HEK293 (cell line): ENCODE data around the gene APOBEC3H.

ENCODE experiments used
- CTCF ChIA-PET: fragments of 350-600 bp; formaldehyde crosslinking; extraction: SDS; loops from one replicate; lab custom pipeline; 2021; ENCODE audit warnings: antibody characterized with exemption; lab: Yijun Ruan, JAX
- POLR2A ChIA-PET: fragments of 300-600 bp; formaldehyde crosslinking; extraction: SDS; loops from one replicate; lab custom pipeline; 2020; ENCODE audit warnings: antibody characterized with exemption, inconsistent platforms; lab: Yijun Ruan, JAX
- H3K27ac ChIP-seq: fragments of 200-500 bp; sonication (Bioruptor generic); 2 replicates; pipeline ENCODE4 v1.5.1; 2014; ENCODE audit warnings: low read depth, low read length, control low read depth, inconsistent platforms; ENCODE audit errors: extremely low read depth
- H3K36me3 ChIP-seq, 2 experiments: fragments of 200-500 bp in 1 of 2; sonication (Bioruptor generic) in 1 of 2; 1 replicate in 1 of 2; 2 replicates in 1 of 2; pipeline ENCODE4 v1.5.1; 2014 to 2017; ENCODE audit warnings: inconsistent platforms in 2 of 2, low read length in 2 of 2; ENCODE audit not compliant: control insufficient read depth in 2 of 2, insufficient read depth in 1 of 2
- H3K4me1 ChIP-seq: fragments of 200-500 bp; sonication (Bioruptor generic); 2 replicates; pipeline ENCODE4 v1.5.1; 2014; ENCODE audit warnings: mild to moderate bottlenecking, low read length, inconsistent platforms; ENCODE audit not compliant: control insufficient read depth, insufficient read depth
- H3K4me3 ChIP-seq: 2 replicates; pipeline ENCODE4 v1.5.1; 2011; ENCODE audit warnings: low read depth, mild to moderate bottlenecking, control low read depth, low read length, moderate library complexity
- H3K9me3 ChIP-seq: fragments of 200-500 bp; sonication (Bioruptor generic); 2 replicates; pipeline ENCODE4 v1.5.1; 2014; ENCODE audit warnings: low read depth, low read length, inconsistent platforms; ENCODE audit not compliant: control insufficient read depth, insufficient read depth
- KLF16 ChIP-seq: fragments of 450-650 bp; formaldehyde crosslinking; IDR thresholded peaks from 2 replicates; pipeline ENCODE4 v1.5.1; 2017; ENCODE audit warnings: missing biosample characterization, missing genetic modification characterization
- TRIM28 ChIP-seq: IDR thresholded peaks from 2 replicates; pipeline ENCODE4 v1.6.1; 2011; ENCODE audit warnings: low read length, control low read depth, borderline replicate concordance
- ZBTB48 ChIP-seq: fragments of 450-650 bp; formaldehyde crosslinking; IDR thresholded peaks from 2 replicates; pipeline ENCODE4 v1.5.1; 2016; ENCODE audit warnings: missing biosample characterization, missing genetic modification characterization
- ZNF184 ChIP-seq: fragments of 450-650 bp; IDR thresholded peaks from 2 replicates; pipeline ENCODE4 v1.5.1; 2018; ENCODE audit warnings: missing biosample characterization, mild to moderate bottlenecking, missing genetic modification characterization
- ZNF335 ChIP-seq: fragments of 450-650 bp; formaldehyde crosslinking; conservative IDR thresholded peaks from 2 replicates; pipeline ENCODE4 v1.5.1; 2016; ENCODE audit warnings: missing biosample characterization, missing genetic modification characterization
- ZNF529 ChIP-seq: fragments of 450-650 bp; formaldehyde crosslinking; IDR thresholded peaks from 2 replicates; pipeline ENCODE4 v1.5.1; 2017; ENCODE audit warnings: missing genetic modification characterization, missing biosample characterization; ENCODE audit not compliant: insufficient replicate concordance
- ZNF610 ChIP-seq: fragments of 450-650 bp; formaldehyde crosslinking; IDR thresholded peaks from 2 replicates; pipeline ENCODE4 v1.5.1; 2016; ENCODE audit warnings: missing biosample characterization, missing genetic modification characterization, borderline replicate concordance
- ZNF768 ChIP-seq: fragments of 450-650 bp; formaldehyde crosslinking; IDR thresholded peaks from 2 replicates; pipeline ENCODE4 v1.5.1; 2018; ENCODE audit warnings: missing biosample characterization, mild to moderate bottlenecking, missing genetic modification characterization
- ZSCAN30 ChIP-seq: fragments of 450-650 bp; IDR thresholded peaks from 2 replicates; pipeline ENCODE4 v1.5.1; 2018; ENCODE audit warnings: missing biosample characterization, mild to moderate bottlenecking, missing genetic modification characterization, moderate library complexity
- ZXDB ChIP-seq: fragments of 450-650 bp; formaldehyde crosslinking; IDR thresholded peaks from 2 replicates; pipeline ENCODE4 v1.5.1; 2016; ENCODE audit warnings: missing biosample characterization, missing genetic modification characterization
- TF ChIP-seq, protein P1 (sequence below): sonication (generic); formaldehyde crosslinking; IDR thresholded peaks from 2 replicates; pipeline ENCODE4 v1.8.1; 2022; ENCODE audit warnings: mild to moderate bottlenecking, moderate library complexity, missing genetic modification reagents

Gene APOBEC3H

DNA sequence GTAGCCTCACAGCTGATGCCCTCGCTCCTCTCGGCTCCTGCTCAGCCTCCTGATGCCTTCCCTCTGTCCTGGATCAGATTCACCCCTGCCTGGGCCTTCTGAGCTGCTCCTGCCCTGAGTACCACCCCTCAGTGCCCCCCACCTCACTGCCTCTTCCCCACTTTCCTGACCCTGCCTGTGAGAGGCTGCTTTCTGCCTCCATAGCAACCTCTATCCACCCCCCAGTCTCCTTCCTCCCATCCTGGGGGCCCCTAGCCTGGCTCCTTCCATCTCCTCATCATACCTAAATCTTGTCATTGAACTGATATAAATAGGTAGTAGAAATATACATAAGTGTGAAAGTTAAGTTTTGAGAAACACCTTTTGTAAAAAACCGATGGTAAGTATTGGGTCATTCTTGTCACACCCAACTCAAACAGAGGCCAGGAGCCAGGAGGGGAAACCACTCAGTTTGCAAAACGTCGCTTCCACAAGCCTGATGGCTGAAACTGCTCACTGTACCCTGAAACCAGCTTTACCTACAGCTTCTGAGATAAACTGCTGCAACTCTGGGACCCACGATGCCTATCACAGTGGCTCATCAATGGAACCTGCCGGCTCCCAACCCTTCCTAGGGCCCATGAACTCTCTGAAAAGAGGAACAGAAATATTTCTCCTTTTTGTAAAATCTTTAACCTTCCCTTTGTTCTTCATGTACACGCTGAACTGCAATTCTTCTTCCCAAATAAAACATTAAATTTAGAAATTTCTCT, 4.8 kb upstream of the APOBEC3H start:
- Histone ChIP-seq H3K9me3 (no peaks in the 10 kb centered on the region), H3K4me1 (peaks cover 5% of the 10 kb centered on the region), H3K36me3 (no peaks in the 10 kb centered on the region), H3K27ac (no peak overlapping the region), H3K4me3 (no peak overlapping the region)
- POLR2A ChIA-PET, result interaction anchor here (0.5 kb wide), 1 partner anchor 37 kb away, joined by 3 read pairs; no protein-coding TSS in a partner anchor
- TF ChIP-seq ZBTB48 (tag by site-specific recombination) (peak; percentile 44; the same call in 1 of the 2 replicates), ZNF610 (tag by site-specific recombination) (no peak)
- CTCF ChIA-PET, result interaction anchor here (1.7 kb wide), 1 partner anchor 223 kb away, joined by 3 read pairs; no protein-coding TSS in a partner anchor

DNA sequence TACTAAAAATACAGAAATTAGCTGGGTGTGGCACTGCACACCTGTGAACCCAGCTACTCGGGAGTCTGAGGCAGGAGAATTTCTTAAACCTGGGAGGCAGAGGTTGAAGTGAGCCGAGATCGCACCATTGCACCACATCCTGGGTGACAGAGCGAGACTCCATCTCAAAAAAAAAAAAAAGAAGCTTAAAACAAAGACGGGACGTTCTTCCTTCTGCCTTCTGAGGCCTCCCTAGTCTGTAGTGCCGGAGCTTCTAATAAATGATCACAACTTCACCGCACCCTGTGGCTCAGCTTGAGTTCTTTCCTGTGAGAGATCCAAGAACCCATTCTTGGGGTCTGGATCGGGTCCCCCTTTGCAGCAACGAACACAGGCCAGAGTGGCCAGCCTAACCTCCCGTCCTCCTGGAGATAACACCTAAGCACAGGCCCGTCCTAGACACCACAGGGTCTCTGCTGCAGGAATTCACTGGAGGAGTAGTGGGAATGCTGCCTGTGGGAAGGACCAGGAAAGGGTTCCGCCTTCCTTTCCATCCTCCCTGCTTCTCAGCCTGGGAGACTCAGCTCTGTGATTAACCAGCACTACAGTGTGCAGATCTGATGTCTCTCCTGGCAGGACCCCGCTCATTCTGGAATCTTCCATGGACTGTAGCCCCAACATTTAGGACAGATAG, 2.2 kb upstream of the APOBEC3H start:
- Histone ChIP-seq H3K36me3 (no peaks in the 10 kb centered on the region), H3K9me3 (no peaks in the 10 kb centered on the region), H3K4me1 (peaks cover 5% of the 10 kb centered on the region), H3K4me3 (no peak overlapping the region), H3K27ac (no peak overlapping the region)
- ChIA-PET CTCF (interaction anchor here (0.6 kb wide), 2 partner anchors 21 to 87 kb away, joined by 3 read pairs; no protein-coding TSS in a partner anchor), POLR2A (no interaction called here)
- TF ChIP-seq KLF16 (tag by site-specific recombination) (no peak), ZNF610 (tag by site-specific recombination) (no peak), ZSCAN30 (tag by site-specific recombination) (no peak)
- TF ChIP-seq, protein P1, sequence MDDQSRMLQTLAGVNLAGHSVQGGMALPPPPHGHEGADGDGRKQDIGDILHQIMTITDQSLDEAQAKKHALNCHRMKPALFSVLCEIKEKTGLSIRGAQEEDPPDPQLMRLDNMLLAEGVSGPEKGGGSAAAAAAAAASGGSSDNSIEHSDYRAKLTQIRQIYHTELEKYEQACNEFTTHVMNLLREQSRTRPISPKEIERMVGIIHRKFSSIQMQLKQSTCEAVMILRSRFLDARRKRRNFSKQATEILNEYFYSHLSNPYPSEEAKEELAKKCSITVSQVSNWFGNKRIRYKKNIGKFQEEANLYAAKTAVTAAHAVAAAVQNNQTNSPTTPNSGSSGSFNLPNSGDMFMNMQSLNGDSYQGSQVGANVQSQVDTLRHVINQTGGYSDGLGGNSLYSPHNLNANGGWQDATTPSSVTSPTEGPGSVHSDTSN (CRISPR knock-in tag), result no peak

DNA sequence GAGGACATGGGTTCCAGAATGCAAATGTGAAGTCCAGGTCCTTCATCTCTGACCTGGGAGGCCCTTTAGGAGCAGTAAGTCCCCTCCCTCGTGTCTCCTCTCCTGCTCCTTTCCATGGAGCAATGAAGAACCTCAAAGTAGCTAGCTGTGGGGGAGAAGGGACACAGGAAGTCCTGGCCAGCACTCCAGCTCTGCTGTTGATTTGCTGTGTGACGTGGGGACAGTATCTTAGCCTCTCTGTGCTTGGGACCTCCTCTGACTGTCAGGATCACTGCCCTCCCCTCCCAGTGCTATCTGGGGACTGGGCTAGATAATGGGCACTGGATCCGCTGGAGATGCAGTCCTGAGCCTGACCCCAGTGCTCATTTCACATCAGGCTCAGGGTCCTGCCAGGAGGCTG, 1.1 kb upstream of the APOBEC3H start:
- ChIA-PET POLR2A (no interaction called here), CTCF (no interaction called here)
- Histone ChIP-seq H3K4me3 (no peak overlapping the region), H3K27ac (no peak overlapping the region), H3K4me1 (peaks cover 5% of the 10 kb centered on the region), H3K36me3 (no peaks in the 10 kb centered on the region), H3K9me3 (no peaks in the 10 kb centered on the region)
- TF ChIP-seq ZNF184 (tag by site-specific recombination), result no peak
- TF ChIP-seq ZNF768, result peak; percentile 80
- no peak for TF ChIP-seq TRIM28

DNA sequence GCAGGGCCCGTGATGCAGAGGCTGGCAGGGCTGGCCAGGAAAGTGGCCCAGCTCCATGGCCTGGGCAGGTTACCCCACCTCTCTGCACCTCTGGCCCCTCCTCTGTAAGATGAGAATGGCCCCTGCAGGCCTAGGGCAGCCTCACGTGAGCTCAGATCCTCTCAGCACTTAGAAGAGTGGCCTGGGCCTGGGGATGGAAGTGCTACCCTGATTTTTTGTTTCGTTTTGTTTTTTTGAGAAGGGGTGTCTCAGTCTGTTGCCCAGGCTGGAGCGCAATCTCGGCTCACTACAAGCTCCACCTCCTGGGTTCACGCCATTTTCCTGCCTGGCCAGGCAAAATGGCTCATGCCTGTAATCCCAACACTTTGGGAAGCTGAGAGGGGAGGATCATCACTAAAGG, 982 bp downstream of the APOBEC3H start:
- Histone ChIP-seq H3K9me3 (no peaks in the 10 kb centered on the region), H3K4me1 (peaks cover 5% of the 10 kb centered on the region), H3K27ac (peak overlapping the region; percentile 72), H3K4me3 (no peak overlapping the region), H3K36me3 (no peaks in the 10 kb centered on the region)
- CTCF ChIA-PET, result interaction anchor here (0.5 to 1.2 kb wide), 6 partner anchors 12 to 416 kb away, joined by 3 to 6 read pairs (median 3); partner anchors contain the start of gene TOMM22
- POLR2A ChIA-PET, result interaction anchor here (0.6 kb wide), 1 partner anchor 25 kb away, joined by 5 read pairs; no protein-coding TSS in a partner anchor
- 0 out of 2 replicates have a peak, but pooled peaks have one; percentile 35 for TF ChIP-seq ZXDB
- TF ChIP-seq ZNF335 (tag by site-specific recombination), result 0 out of 2 replicates have a peak, but pooled peaks have one; percentile 15
- TF ChIP-seq ZNF529 (tag by site-specific recombination), result no peak
